MM.1S (cell line): Measurements from ENCODE around the gene PLD4.

ENCODE experiments used
- CTCF ChIP-seq: fragments of 300-600 bp; sonication (generic); IDR thresholded peaks from 2 replicates; pipeline ENCODE4 v1.5.1; 2016; ENCODE audit warnings: antibody characterized with exemption, low read length, mixed read lengths
- EZH2 ChIP-seq: fragments of 300-600 bp; sonication (generic); optimal IDR thresholded peaks from 2 replicates; pipeline ENCODE3; 2017; ENCODE audit warnings: low read depth, mild to moderate bottlenecking, antibody characterized with exemption, low read length, mixed read lengths

GRCh38 chr14:104895207-104895785 is 29.4 kb upstream of the PLD4 start:
- TF ChIP-seq CTCF: no peak
- no peak for TF ChIP-seq EZH2
